Neural cell (in vitro differentiated cells): ENCODE measurements around the gene APOL4. TPM values are rescaled to one million over a fixed set of nuclear protein-coding genes. Genes with fewer than 3 reads are reported as not detected.

Experiments used
- H2AFZ ChIP-seq: fragments of 200-600, 300-800 bp; sonication (generic), shearing (Covaris generic); 2 replicates; pipeline ENCODE4 v1.6.0; 2014; ENCODE audit warnings: low read depth, mild to moderate bottlenecking, antibody characterized with exemption, low read length, moderate library complexity
- H3F3A ChIP-seq: fragments of 200-600 bp; shearing (Covaris generic); 2 replicates; pipeline ENCODE4 v1.6.1; 2016; ENCODE audit warnings: mild to moderate bottlenecking, moderate library complexity, mixed read lengths, antibody characterized with exemption, low read length; ENCODE audit not compliant: insufficient read depth, poor library complexity, severe bottlenecking
- H3K27ac ChIP-seq: fragments of 200-600, 300-800 bp; sonication (generic), shearing (Covaris generic); 2 replicates; pipeline ENCODE4 v1.5.1; 2014; ENCODE audit warnings: mild to moderate bottlenecking, low read length, moderate library complexity
- H3K27me3 ChIP-seq: fragments of 300-800, 200-600 bp; sonication (generic), shearing (Covaris generic); 2 replicates; pipeline ENCODE4 v1.6.0; 2014; ENCODE audit warnings: mild to moderate bottlenecking, low read depth, low read length, moderate library complexity; ENCODE audit not compliant: insufficient read depth
- H3K36me3 ChIP-seq: fragments of 300-800, 200-600 bp; sonication (generic), shearing (Covaris generic); 2 replicates; pipeline ENCODE4 v1.5.1; 2014; ENCODE audit warnings: mild to moderate bottlenecking, antibody characterized with exemption, low read length, moderate library complexity; ENCODE audit not compliant: insufficient read depth
- H3K4me2 ChIP-seq: fragments of 300-800, 200-600 bp; sonication (generic), shearing (Covaris generic); 2 replicates; pipeline ENCODE4 v1.6.0; 2014; ENCODE audit warnings: mild to moderate bottlenecking, low read length
- H3K4me3 ChIP-seq: fragments of 300-800, 200-600 bp; sonication (generic), shearing (Covaris generic); 2 replicates; pipeline ENCODE4 v1.5.1; 2014; ENCODE audit warnings: mild to moderate bottlenecking, low read length, moderate library complexity
- H3K79me2 ChIP-seq: fragments of 200-600 bp; shearing (Covaris generic); replicated peaks from 2 replicates; pipeline ENCODE4 v1.6.0; 2014; ENCODE audit warnings: mild to moderate bottlenecking, low read length, moderate library complexity; ENCODE audit not compliant: insufficient read depth
- H3K9ac ChIP-seq: fragments of 300-800, 200-600 bp; sonication (generic), shearing (Covaris generic); 2 replicates; pipeline ENCODE4 v1.6.1; 2016; ENCODE audit warnings: mild to moderate bottlenecking, low read length, mixed read lengths
- H3K9me2 ChIP-seq: fragments of 200-600 bp; shearing (Covaris generic); 2 replicates; pipeline ENCODE4 v1.6.1; 2016; ENCODE audit warnings: mild to moderate bottlenecking, low read length, mixed read lengths; ENCODE audit not compliant: insufficient read depth
- H3K9me3 ChIP-seq: fragments of 200-600, 300-800 bp; sonication (generic), shearing (Covaris generic); 2 replicates; pipeline ENCODE4 v1.6.1; 2016; ENCODE audit warnings: mild to moderate bottlenecking, mixed run types, low read length, moderate library complexity, mixed read lengths
- H4K20me1 ChIP-seq: fragments of 200-600 bp; shearing (Covaris generic); 2 replicates; pipeline ENCODE4 v1.6.1; 2016; ENCODE audit warnings: mild to moderate bottlenecking, mixed run types; ENCODE audit not compliant: insufficient read depth
- CTCF ChIP-seq: fragments of 450-650 bp; IDR thresholded peaks from 2 replicates; pipeline ENCODE4 v1.5.1; 2014; ENCODE audit warnings: antibody characterized with exemption, mild to moderate bottlenecking, moderate library complexity; ENCODE audit not compliant: poor library complexity, severe bottlenecking
- EP300 ChIP-seq: fragments of 450-650 bp; conservative IDR thresholded peaks from 2 replicates; pipeline ENCODE4 v1.6.1; 2014; ENCODE audit warnings: antibody characterized with exemption, mild to moderate bottlenecking, moderate library complexity; ENCODE audit not compliant: poor library complexity, severe bottlenecking
- EZH2 ChIP-seq: fragments of 200-600, 300-800 bp; shearing (Covaris generic), sonication (generic); IDR thresholded peaks from 2 replicates; pipeline ENCODE4 v1.6.1; 2014; ENCODE audit warnings: antibody characterized with exemption, low read length, borderline replicate concordance, mild to moderate bottlenecking; ENCODE audit not compliant: insufficient read depth, poor library complexity, severe bottlenecking
- MXI1 ChIP-seq: fragments of 450-650 bp; conservative IDR thresholded peaks from 2 replicates; pipeline ENCODE4 v1.6.1; 2014; ENCODE audit warnings: antibody characterized with exemption, mild to moderate bottlenecking; ENCODE audit not compliant: poor library complexity, severe bottlenecking
- POLR2AphosphoS5 ChIP-seq: IDR thresholded peaks from 2 replicates; pipeline ENCODE4 v1.6.1; 2012
- RAD21 ChIP-seq: fragments of 450-650 bp; conservative IDR thresholded peaks from 2 replicates; pipeline ENCODE4 v1.6.1; 2014; ENCODE audit warnings: antibody characterized with exemption, mild to moderate bottlenecking, moderate library complexity
- REST ChIP-seq: IDR thresholded peaks from 2 replicates; pipeline ENCODE4 v1.6.1; 2012; ENCODE audit warnings: borderline replicate concordance
- SMC3 ChIP-seq: fragments of 450-650 bp; conservative IDR thresholded peaks from 2 replicates; pipeline ENCODE4 v1.6.1; 2014; ENCODE audit warnings: antibody characterized with exemption, mild to moderate bottlenecking, moderate library complexity; ENCODE audit not compliant: poor library complexity
- TAF1 ChIP-seq: IDR thresholded peaks from 2 replicates; pipeline ENCODE4 v1.6.1; 2012; ENCODE audit warnings: low read depth
- polyA plus RNA-seq: library from polyadenylated mRNA; depleted of rRNA; stranded (reverse); fragments of >200 nt; gene quantifications from 2 replicates; pipeline ENCODE4 v1.2.3, GENCODE V29; 2014

Gene APOL4
- polyA plus RNA-seq, 1 donor from 2014 or later = not detected

GRCh38 chr22:36193171-36193570 is 8.4 kb downstream of the APOL4 start:
- H3K27ac ChIP-seq = no peak overlapping the region
- H3K9ac ChIP-seq = no peak overlapping the region
- no peaks in the 10 kb centered on the region for H3F3A ChIP-seq
- no peaks in the 10 kb centered on the region for H3K36me3 ChIP-seq
- H3K9me2 ChIP-seq = no peaks in the 10 kb centered on the region
- H3K79me2 ChIP-seq = no peaks in the 10 kb centered on the region
- no peaks in the 10 kb centered on the region for H3K9me3 ChIP-seq
- H2AFZ ChIP-seq = no peak overlapping the region
- H3K4me3 ChIP-seq = no peak overlapping the region
- no peaks in the 10 kb centered on the region for H4K20me1 ChIP-seq
- TF ChIP-seq EZH2 (no peak), EP300 (no peak)
- no peak overlapping the region for H3K4me2 ChIP-seq
- H3K27me3 ChIP-seq = no peaks in the 10 kb centered on the region

GRCh38 chr22:36192542-36192941 is 9.1 kb downstream of the APOL4 start:
- H3K4me2 ChIP-seq = no peak overlapping the region
- no peaks in the 10 kb centered on the region for H3K9me3 ChIP-seq
- H3K9me2 ChIP-seq = no peaks in the 10 kb centered on the region
- no peaks in the 10 kb centered on the region for H3K36me3 ChIP-seq
- no peak overlapping the region for H3K4me3 ChIP-seq
- H3K27ac ChIP-seq = no peak overlapping the region
- H3F3A ChIP-seq = no peaks in the 10 kb centered on the region
- no peak overlapping the region for H3K9ac ChIP-seq
- TF ChIP-seq SMC3 = no peak
- no peak for TF ChIP-seq EP300
- no peak for TF ChIP-seq POLR2AphosphoS5
- no peak for TF ChIP-seq TAF1
- TF ChIP-seq CTCF = no peak
- no peak for TF ChIP-seq MXI1
- no peak for TF ChIP-seq EZH2
- TF ChIP-seq REST = no peak
- TF ChIP-seq RAD21 = no peak
- H4K20me1 ChIP-seq = no peaks in the 10 kb centered on the region
- H3K79me2 ChIP-seq = no peaks in the 10 kb centered on the region
- H2AFZ ChIP-seq = no peak overlapping the region
- H3K27me3 ChIP-seq = no peaks in the 10 kb centered on the region
